ENCODE measurements around the gene EMP1.

GRCh38 chr12:13189264-13189663, 7.3 kb upstream of the EMP1 start:
- TF ChIP-seq CTCF (IDR thresholded peaks at IDR 0.05 in 4 of 5, conservative IDR thresholded peaks at IDR 0.05 in 1 of 5) (no peak), POLR2A (IDR thresholded peaks at IDR 0.05) (no peak)
